H1 (cell line): ENCODE results near the gene CNRIP1. TPM values are rescaled to one million over a fixed set of nuclear protein-coding genes. Genes with fewer than 3 reads are reported as not detected.

Experiments
- CTCF ChIA-PET: fragments of 300-600 bp; sonication (Branson Sonifier 250); formaldehyde crosslinking; loops from one replicate; lab custom pipeline; 2021; ENCODE audit not compliant: partially characterized antibody; lab: Charles Lee
- POLR2A ChIA-PET: fragments of 300-600 bp; sonication (Branson Sonifier 250); formaldehyde crosslinking; loops from one replicate; lab custom pipeline; 2021; ENCODE audit warnings: inconsistent platforms; ENCODE audit not compliant: partially characterized antibody; lab: Charles Lee
- DNase-seq, 2 experiments: peaks; one replicate each; pipeline versions ENCODE4 v3.0.0 to v3.0.0-alpha.2; 2010 to 2022; ENCODE audit warnings: low spot score in 2 of 2, low read depth in 1 of 2, mixed read lengths in 1 of 2
- FAIRE-seq: peaks from 2 replicates; lab custom pipeline; 2011; peaks lifted over from hg19 to GRCh38; lab: Jason Lieb, UNC
- H2AFZ ChIP-seq: 2 replicates; pipeline ENCODE4 v1.8.1; 2012; ENCODE audit warnings: low read length, inconsistent platforms
- H2AK5ac ChIP-seq: 2 replicates; pipeline ENCODE4 v1.6.1; 2013; ENCODE audit warnings: low read depth, low read length
- H2BK120ac ChIP-seq: replicated peaks from 2 replicates; pipeline ENCODE3; 2013; ENCODE audit warnings: low read depth, low read length, inconsistent platforms
- H2BK12ac ChIP-seq: 2 replicates; pipeline ENCODE4 v1.6.1; 2013; ENCODE audit warnings: low read depth, low read length
- H2BK15ac ChIP-seq: 2 replicates; pipeline ENCODE4 v1.6.1; 2013; ENCODE audit warnings: low read length
- H2BK20ac ChIP-seq: 2 replicates; pipeline ENCODE4 v1.6.1; 2013; ENCODE audit warnings: low read length
- H2BK5ac ChIP-seq: 2 replicates; pipeline ENCODE4 v1.6.1; 2013; ENCODE audit warnings: low read depth, low read length
- H3K14ac ChIP-seq: 2 replicates; pipeline ENCODE4 v1.6.1; 2013; ENCODE audit warnings: inconsistent platforms; ENCODE audit not compliant: insufficient read length
- H3K18ac ChIP-seq: 2 replicates; pipeline ENCODE4 v1.6.1; 2013; ENCODE audit warnings: low read length; ENCODE audit errors: extremely low read depth
- H3K23ac ChIP-seq: 2 replicates; pipeline ENCODE4 v1.6.1; 2013; ENCODE audit warnings: inconsistent platforms; ENCODE audit not compliant: insufficient read length
- H3K23me2 ChIP-seq: 2 replicates; pipeline ENCODE4 v1.6.1; 2013; ENCODE audit warnings: low read depth, low read length
- H3K27ac ChIP-seq: 2 replicates; pipeline ENCODE4 v1.6.1; 2011; ENCODE audit warnings: low read depth, low read length, inconsistent platforms
- H3K27me3 ChIP-seq, 4 experiments: replicated peaks in 1 of 4; 1 replicate in 1 of 4; 2 replicates in 3 of 4; pipeline versions ENCODE4 v1.6.1 to v1.8.1; 2011 to 2013; ENCODE audit warnings: low read length in 3 of 4, mild to moderate bottlenecking in 3 of 4, inconsistent platforms in 2 of 4, mixed read lengths in 2 of 4, moderate library complexity in 1 of 4; ENCODE audit not compliant: control insufficient read depth in 3 of 4, insufficient read depth in 3 of 4; ENCODE audit errors: extremely low read depth in 1 of 4
- H3K36me3 ChIP-seq, 4 experiments: 2 replicates each; pipeline versions ENCODE4 v1.6.1 to v1.8.1; 2011 to 2013; ENCODE audit warnings: mild to moderate bottlenecking in 4 of 4, low read length in 3 of 4, moderate library complexity in 2 of 4, control low read depth in 1 of 4, inconsistent platforms in 1 of 4; ENCODE audit not compliant: insufficient read depth in 4 of 4, control insufficient read depth in 2 of 4
- H3K4ac ChIP-seq: replicated peaks from 2 replicates; pipeline ENCODE3; 2013; ENCODE audit warnings: low read length, low read depth, mixed read lengths, inconsistent platforms; ENCODE audit not compliant: insufficient read length
- H3K4me1 ChIP-seq, 4 experiments: replicated peaks in 1 of 4; 1 replicate in 1 of 4; 2 replicates in 3 of 4; pipeline versions ENCODE4 v1.6.1 to v1.8.1; 2011 to 2013; ENCODE audit warnings: low read length in 3 of 4, inconsistent platforms in 2 of 4, mixed read lengths in 1 of 4; ENCODE audit not compliant: insufficient read depth in 4 of 4, control insufficient read depth in 3 of 4
- H3K4me2 ChIP-seq, 2 experiments: 2 replicates each; pipeline versions ENCODE4 v1.6.1 to v1.8.1; 2011 to 2013; ENCODE audit warnings: low read depth in 2 of 2, low read length in 2 of 2, control low read depth in 1 of 2, inconsistent platforms in 1 of 2, mild to moderate bottlenecking in 1 of 2; ENCODE audit not compliant: insufficient read depth in 1 of 2
- H3K4me3 ChIP-seq, 4 experiments: fragments of 200-600, 300-600 bp in 1 of 4; sonication (generic), shearing (Covaris generic), sonication (Bioruptor Twin) in 1 of 4; 2 replicates each; pipeline versions ENCODE4 v1.5.1 to v1.8.1; 2011 to 2016; ENCODE audit warnings: low read length in 4 of 4, low read depth in 3 of 4, control low read depth in 2 of 4, inconsistent platforms in 2 of 4, mild to moderate bottlenecking in 2 of 4, mixed read lengths in 1 of 4, moderate library complexity in 1 of 4; ENCODE audit not compliant: insufficient read depth in 2 of 4; ENCODE audit errors: extremely low read depth in 1 of 4
- H3K56ac ChIP-seq: replicated peaks from 2 replicates; pipeline ENCODE3; 2013; ENCODE audit warnings: low read depth, mild to moderate bottlenecking, mixed read lengths, low read length, inconsistent platforms; ENCODE audit not compliant: insufficient read length
- H3K79me1 ChIP-seq: 2 replicates; pipeline ENCODE4 v1.6.1; 2013; ENCODE audit warnings: low read depth, low read length, control low read depth
- H3K79me2 ChIP-seq, 2 experiments: 2 replicates each; pipeline versions ENCODE4 v1.6.1 to v1.8.1; 2012 to 2013; ENCODE audit warnings: low read length in 2 of 2, mild to moderate bottlenecking in 2 of 2, inconsistent platforms in 1 of 2; ENCODE audit not compliant: insufficient read depth in 2 of 2, control insufficient read depth in 1 of 2
- H3K9ac ChIP-seq, 4 experiments: replicated peaks in 1 of 4; 1 replicate in 1 of 4; 2 replicates in 3 of 4; pipeline versions ENCODE4 v1.6.1 to v1.8.1; 2011 to 2013; ENCODE audit warnings: low read depth in 3 of 4, low read length in 3 of 4, control low read depth in 2 of 4, mild to moderate bottlenecking in 2 of 4, moderate library complexity in 2 of 4, inconsistent platforms in 1 of 4; ENCODE audit errors: extremely low read depth in 1 of 4
- H3K9me3 ChIP-seq, 2 experiments: 2 replicates each; pipeline versions ENCODE4 v1.6.1 to v1.8.1; 2012 to 2013; ENCODE audit warnings: mild to moderate bottlenecking in 2 of 2, moderate library complexity in 2 of 2, control low read depth in 1 of 2, inconsistent platforms in 1 of 2, low read depth in 1 of 2, low read length in 1 of 2, mixed read lengths in 1 of 2; ENCODE audit not compliant: insufficient read depth in 2 of 2
- H4K20me1 ChIP-seq, 2 experiments: replicated peaks in 1 of 2; 2 replicates each; pipeline versions ENCODE3 to v1.8.1; 2011 to 2013; ENCODE audit warnings: inconsistent platforms in 2 of 2, low read length in 2 of 2, mild to moderate bottlenecking in 1 of 2; ENCODE audit not compliant: insufficient read depth in 2 of 2, control insufficient read depth in 1 of 2
- H4K5ac ChIP-seq: 2 replicates; pipeline ENCODE4 v1.6.1; 2013; ENCODE audit warnings: low read length, low read depth, mixed read lengths, inconsistent platforms; ENCODE audit not compliant: insufficient read length
- H4K8ac ChIP-seq: 2 replicates; pipeline ENCODE4 v1.8.0; 2013; ENCODE audit warnings: mild to moderate bottlenecking, moderate library complexity, low read length, inconsistent platforms; ENCODE audit not compliant: insufficient read depth; ENCODE audit errors: extremely low read depth
- H4K91ac ChIP-seq: replicated peaks from 2 replicates; pipeline ENCODE3; 2013; ENCODE audit warnings: low read length, mixed read lengths, inconsistent platforms; ENCODE audit not compliant: insufficient read length
- CBX5 ChIP-seq: fragments of 300-800, 300-1000 bp; sonication (generic); IDR thresholded peaks from 2 replicates; pipeline ENCODE4 v1.7.1; 2016; ENCODE audit warnings: antibody characterized with exemption, low read length, low read depth
- CTBP2 ChIP-seq: IDR thresholded peaks from 2 replicates; pipeline ENCODE4 v1.7.0; 2011; ENCODE audit warnings: borderline replicate concordance, mild to moderate bottlenecking, moderate library complexity, mixed read lengths, low read length; ENCODE audit not compliant: insufficient read depth, insufficient read length
- HDAC2 ChIP-seq, 2 experiments: fragments of 300-600 bp in 1 of 2; sonication (generic) in 1 of 2; IDR thresholded peaks; 2 replicates each; pipeline ENCODE4 v1.6.1; 2011 to 2012; ENCODE audit warnings: low read depth in 2 of 2, low read length in 2 of 2, mild to moderate bottlenecking in 2 of 2, moderate library complexity in 2 of 2, borderline replicate concordance in 1 of 2, inconsistent platforms in 1 of 2
- KDM4A ChIP-seq: IDR thresholded peaks from one replicate; pipeline ENCODE4 v1.7.1; 2012; ENCODE audit warnings: low read depth, mild to moderate bottlenecking, moderate library complexity, low read length, inconsistent platforms; ENCODE audit not compliant: severe bottlenecking
- POLR2A ChIP-seq, 2 experiments: IDR thresholded peaks; 1 replicate in 1 of 2; 2 replicates in 1 of 2; pipeline ENCODE4 v1.6.1; 2011; ENCODE audit warnings: low read depth in 2 of 2, low read length in 2 of 2, mild to moderate bottlenecking in 2 of 2; ENCODE audit errors: control extremely low read depth in 1 of 2
- TBP ChIP-seq: IDR thresholded peaks from 2 replicates; pipeline ENCODE4 v1.6.1; 2011; ENCODE audit warnings: low read depth, low read length, improper control_type of control experiment
- TCF12 ChIP-seq: IDR thresholded peaks from 2 replicates; pipeline ENCODE4 v1.6.1; 2011; ENCODE audit warnings: low read depth, mild to moderate bottlenecking, low read length
- TEAD4 ChIP-seq: IDR thresholded peaks from 2 replicates; pipeline ENCODE4 v1.6.1; 2012; ENCODE audit warnings: low read depth, low read length, inconsistent platforms, mixed read lengths
- YY1 ChIP-seq: IDR thresholded peaks from 2 replicates; pipeline ENCODE4 v1.6.1; 2011; ENCODE audit warnings: low read depth, mild to moderate bottlenecking, low read length
- ZNF274 ChIP-seq: IDR thresholded peaks from 2 replicates; pipeline ENCODE4 v1.7.0; 2012; ENCODE audit warnings: low read length, borderline replicate concordance; ENCODE audit errors: extremely low read depth
- WGBS, 2 experiments: shearing (Covaris generic) in 1 of 2; methylation state at CpG; one replicate each; pipeline versions ENCODE4 v1.1.6 to v1.1.7; 2013 to 2015; ENCODE audit warnings: low lambda C conversion rate in 2 of 2, mixed read lengths in 2 of 2, inconsistent platforms in 1 of 2, low coverage in 1 of 2, missing lambda C conversion rate in 1 of 2; ENCODE audit not compliant: insufficient replicate concordance in 2 of 2, insufficient coverage in 1 of 2, insufficient read length in 1 of 2; ENCODE audit errors: extremely low coverage in 1 of 2, missing lambda C conversion rate in 1 of 2; 5-methylcytosine and 5-hydroxymethylcytosine counted together
- polyA plus RNA-seq, 7 experiments: library from polyadenylated mRNA; depleted of rRNA in 3 of 7; stranded (reverse) in 5 of 7; unstranded in 2 of 7; fragments of >200 nt in 5 of 7; fragments of 200-250 nt in 2 of 7; gene quantifications; 1 replicate in 5 of 7; 2 replicates in 1 of 7; 4 replicates in 1 of 7; pipeline versions ENCODE4 v1.2.1 to v1.2.3, GENCODE V29; 2011 to 2013; ENCODE audit warnings: missing spikeins in 2 of 7, mixed read lengths in 2 of 7
- total RNA-seq: library from RNA; stranded (reverse); fragmentation: NEBNext Ultra II Directional; extraction: Animal tissue kit (Norgen Biotek cat#: 25700); gene quantifications from 2 replicates; pipeline ENCODE4 v1.2.1, GENCODE V29; 2021
- TF ChIP-seq, protein P1 (sequence below): IDR thresholded peaks from 2 replicates; pipeline ENCODE4 v1.6.1; 2012; ENCODE audit warnings: inconsistent platforms
- TF ChIP-seq, protein P2 (sequence below): IDR thresholded peaks from 2 replicates; pipeline ENCODE4 v1.6.1; 2012; ENCODE audit warnings: inconsistent platforms

CNRIP1 gene
- total and polyA plus RNA-seq, 2 of the 8 experiments (the other 6 are each of a cell fraction or from before 2014, with no cell fraction given) = 4.6 to 7.0 TPM

DNA sequence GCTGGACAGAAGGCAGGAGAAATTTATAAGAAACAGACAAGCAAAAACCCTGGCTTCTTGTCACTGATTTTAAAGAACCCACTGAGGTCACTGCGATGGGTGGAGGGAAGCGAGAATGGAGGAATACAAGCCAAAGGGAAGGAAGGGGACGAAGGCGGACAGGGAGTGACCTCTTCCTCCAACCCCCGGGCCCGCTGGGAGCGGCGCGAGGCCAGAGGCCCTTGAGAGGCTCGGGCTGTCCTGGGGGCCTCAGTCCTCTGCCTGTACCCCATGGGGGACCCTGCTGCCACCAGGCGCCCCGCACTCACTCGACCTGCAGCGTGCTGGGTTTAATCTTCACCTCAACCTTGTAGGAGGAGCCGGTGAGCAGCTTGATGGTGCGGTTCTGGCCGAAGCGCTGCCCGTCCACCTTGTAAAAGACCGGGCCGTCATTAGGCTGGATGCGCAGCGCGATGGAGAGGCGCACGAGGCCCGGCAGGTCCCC lies 793 bp downstream of the CNRIP1 start:
- H3K9ac ChIP-seq = peak overlapping the region in 1 of 4 experiments; percentile 30; a peak in 2 of 7 replicates
- no peak for TF ChIP-seq CBX5
- TF ChIP-seq TEAD4 = no peak
- TF ChIP-seq, protein P1, sequence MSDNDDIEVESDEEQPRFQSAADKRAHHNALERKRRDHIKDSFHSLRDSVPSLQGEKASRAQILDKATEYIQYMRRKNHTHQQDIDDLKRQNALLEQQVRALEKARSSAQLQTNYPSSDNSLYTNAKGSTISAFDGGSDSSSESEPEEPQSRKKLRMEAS = peak; percentile 91; the same call in 1 of the 2 replicates
- no peak for TF ChIP-seq POLR2A (IDR thresholded peaks at IDR 0.05; ENCODE audit: control extremely low read depth in 1 of 2, low read depth in 2 of 2, low read length in 2 of 2)
- peak; percentile 89 for TF ChIP-seq KDM4A
- TF ChIP-seq HDAC2 (IDR thresholded peaks at IDR 0.05; ENCODE audit: borderline replicate concordance in 1 of 2, low read depth in 2 of 2, low read length in 2 of 2) = no peak
- peak; percentile 32 for TF ChIP-seq CTBP2
- TF ChIP-seq, protein P2, sequence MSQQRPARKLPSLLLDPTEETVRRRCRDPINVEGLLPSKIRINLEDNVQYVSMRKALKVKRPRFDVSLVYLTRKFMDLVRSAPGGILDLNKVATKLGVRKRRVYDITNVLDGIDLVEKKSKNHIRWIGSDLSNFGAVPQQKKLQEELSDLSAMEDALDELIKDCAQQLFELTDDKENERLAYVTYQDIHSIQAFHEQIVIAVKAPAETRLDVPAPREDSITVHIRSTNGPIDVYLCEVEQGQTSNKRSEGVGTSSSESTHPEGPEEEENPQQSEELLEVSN = peak; percentile 77; the same call in 1 of the 2 replicates
- no peak for TF ChIP-seq ZNF274
- TF ChIP-seq TCF12 = no peak
- no peak for TF ChIP-seq YY1
- TF ChIP-seq TBP = no peak

More for the DNA sequence above, 793 bp downstream of the CNRIP1 start:
- H3K23ac ChIP-seq = no peak overlapping the region
- ChIA-PET POLR2A (interaction anchor here (1.3 kb wide), 1 partner anchor 41 kb away, joined by 3 read pairs; no protein-coding TSS in a partner anchor), CTCF (interaction anchor here (0.6 to 2.5 kb wide), 7 partner anchors 9 to 59 kb away, joined by 3 to 12 read pairs (median 3); no protein-coding TSS in a partner anchor)
- peaks cover 19% of the 10 kb centered on the region; the same call in 1 of the 2 replicates for H3K23me2 ChIP-seq
- no peak overlapping the region for H2BK20ac ChIP-seq
- H2AK5ac ChIP-seq = no peak overlapping the region
- H3K4me3 ChIP-seq = peak overlapping the region; percentile 61 to 77 (median 76)
- H4K91ac ChIP-seq = no peak overlapping the region
- H2BK12ac ChIP-seq = no peak overlapping the region
- H3K14ac ChIP-seq = no peak overlapping the region
- 2% methylated on average over 20 of the region's 27 CpGs; no CpG with 5 or more reads in 1 of the 2 experiments for WGBS, 2 experiments
- H3K4me1 ChIP-seq = peaks cover 0 to 3% (median 0%) of the 10 kb centered on the region in 4 experiments; a peak in 1 of 7 replicates
- no peak overlapping the region for H3K4ac ChIP-seq
- peaks cover 0 to 32% (median 26%) of the 10 kb centered on the region in 4 experiments; a peak in 6 of 7 replicates for H3K27me3 ChIP-seq
- H2BK5ac ChIP-seq = no peak overlapping the region
- no peaks in the 10 kb centered on the region for H4K20me1 ChIP-seq
- H3K4me2 ChIP-seq = peak overlapping the region; percentile 96 to 99
- no peak for FAIRE-seq
- H3K56ac ChIP-seq = peak overlapping the region; percentile 32
- no peak overlapping the region; the same call in 1 of the 2 replicates for H4K8ac ChIP-seq
- H3K79me2 ChIP-seq = no peaks in the 10 kb centered on the region
- H3K27ac ChIP-seq = no peak overlapping the region
- no peaks in the 10 kb centered on the region for H3K79me1 ChIP-seq
- H3K36me3 ChIP-seq = no peaks in the 10 kb centered on the region
- H3K18ac ChIP-seq = peak overlapping the region; percentile 32
- DNase-seq = no peak
- H4K5ac ChIP-seq = no peak overlapping the region
- H2BK15ac ChIP-seq = peak overlapping the region; percentile 61; the same call in 1 of the 2 replicates
- H2AFZ ChIP-seq = peak overlapping the region; percentile 91; the same call in 1 of the 2 replicates
- H3K9me3 ChIP-seq = no peaks in the 10 kb centered on the region
- H2BK120ac ChIP-seq = no peak overlapping the region
